Measurements from ENCODE around the gene LCK.
"Not testable (repeated sequence)": the region's sequence is repeated elsewhere in the genome, so short reads cannot be mapped to it uniquely, and the experiment has no call there.

LCK gene

DNA sequence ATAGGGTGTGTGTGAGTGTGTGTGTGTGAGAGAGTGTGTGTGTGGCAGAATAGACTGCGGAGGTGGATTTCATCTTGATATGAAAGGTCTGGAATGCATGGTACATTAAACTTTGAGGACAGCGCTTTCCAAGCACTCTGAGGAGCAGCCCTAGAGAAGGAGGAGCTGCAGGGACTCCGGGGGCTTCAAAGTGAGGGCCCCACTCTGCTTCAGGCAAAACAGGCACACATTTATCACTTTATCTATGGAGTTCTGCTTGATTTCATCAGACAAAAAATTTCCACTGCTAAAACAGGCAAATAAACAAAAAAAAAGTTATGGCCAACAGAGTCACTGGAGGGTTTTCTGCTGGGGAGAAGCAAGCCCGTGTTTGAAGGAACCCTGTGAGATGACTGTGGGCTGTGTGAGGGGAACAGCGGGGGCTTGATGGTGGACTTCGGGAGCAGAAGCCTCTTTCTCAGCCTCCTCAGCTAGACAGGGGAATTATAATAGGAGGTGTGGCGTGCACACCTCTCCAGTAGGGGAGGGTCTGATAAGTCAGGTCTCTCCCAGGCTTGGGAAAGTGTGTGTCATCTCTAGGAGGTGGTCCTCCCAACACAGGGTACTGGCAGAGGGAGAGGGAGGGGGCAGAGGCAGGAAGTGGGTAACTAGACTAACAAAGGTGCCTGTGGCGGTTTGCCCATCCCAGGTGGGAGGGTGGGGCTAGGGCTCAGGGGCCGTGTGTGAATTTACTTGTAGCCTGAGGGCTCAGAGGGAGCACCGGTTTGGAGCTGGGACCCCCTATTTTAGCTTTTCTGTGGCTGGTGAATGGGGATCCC, 22.5 kb downstream of the LCK start:
- DNase-seq: no peak

DNA sequence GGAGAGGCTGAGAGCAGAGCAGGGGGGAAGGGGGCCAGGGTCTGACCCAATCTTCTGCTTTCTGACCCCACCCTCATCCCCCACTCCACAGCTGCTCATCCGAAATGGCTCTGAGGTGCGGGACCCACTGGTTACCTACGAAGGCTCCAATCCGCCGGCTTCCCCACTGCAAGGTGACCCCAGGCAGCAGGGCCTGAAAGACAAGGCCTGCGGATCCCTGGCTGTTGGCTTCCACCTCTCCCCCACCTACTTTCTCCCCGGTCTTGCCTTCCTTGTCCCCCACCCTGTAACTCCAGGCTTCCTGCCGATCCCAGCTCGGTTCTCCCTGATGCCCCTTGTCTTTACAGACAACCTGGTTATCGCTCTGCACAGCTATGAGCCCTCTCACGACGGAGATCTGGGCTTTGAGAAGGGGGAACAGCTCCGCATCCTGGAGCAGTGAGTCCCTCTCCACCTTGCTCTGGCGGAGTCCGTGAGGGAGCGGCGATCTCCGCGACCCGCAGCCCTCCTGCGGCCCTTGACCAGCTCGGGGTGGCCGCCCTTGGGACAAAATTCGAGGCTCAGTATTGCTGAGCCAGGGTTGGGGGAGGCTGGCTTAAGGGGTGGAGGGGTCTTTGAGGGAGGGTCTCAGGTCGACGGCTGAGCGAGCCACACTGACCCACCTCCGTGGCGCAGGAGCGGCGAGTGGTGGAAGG, 23.7 kb downstream of the LCK start:
- no peak for DNase-seq

DNA sequence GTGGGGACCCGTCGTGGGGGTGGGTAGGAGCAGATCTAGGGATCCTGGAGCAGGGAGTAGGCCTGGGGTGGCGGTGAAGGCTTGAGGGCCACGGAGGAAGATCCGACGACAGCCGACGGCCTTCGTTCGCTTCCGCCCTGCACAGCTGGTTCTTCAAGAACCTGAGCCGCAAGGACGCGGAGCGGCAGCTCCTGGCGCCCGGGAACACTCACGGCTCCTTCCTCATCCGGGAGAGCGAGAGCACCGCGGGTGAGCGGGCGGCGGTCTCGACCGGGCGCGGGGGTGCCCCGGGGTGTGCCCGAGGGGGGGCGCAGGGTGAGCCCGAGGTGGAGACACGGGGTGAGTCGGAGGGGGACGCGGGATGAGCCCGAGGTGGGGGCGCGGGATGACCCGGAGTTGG, 24.4 kb downstream of the LCK start:
- no peak for DNase-seq

DNA sequence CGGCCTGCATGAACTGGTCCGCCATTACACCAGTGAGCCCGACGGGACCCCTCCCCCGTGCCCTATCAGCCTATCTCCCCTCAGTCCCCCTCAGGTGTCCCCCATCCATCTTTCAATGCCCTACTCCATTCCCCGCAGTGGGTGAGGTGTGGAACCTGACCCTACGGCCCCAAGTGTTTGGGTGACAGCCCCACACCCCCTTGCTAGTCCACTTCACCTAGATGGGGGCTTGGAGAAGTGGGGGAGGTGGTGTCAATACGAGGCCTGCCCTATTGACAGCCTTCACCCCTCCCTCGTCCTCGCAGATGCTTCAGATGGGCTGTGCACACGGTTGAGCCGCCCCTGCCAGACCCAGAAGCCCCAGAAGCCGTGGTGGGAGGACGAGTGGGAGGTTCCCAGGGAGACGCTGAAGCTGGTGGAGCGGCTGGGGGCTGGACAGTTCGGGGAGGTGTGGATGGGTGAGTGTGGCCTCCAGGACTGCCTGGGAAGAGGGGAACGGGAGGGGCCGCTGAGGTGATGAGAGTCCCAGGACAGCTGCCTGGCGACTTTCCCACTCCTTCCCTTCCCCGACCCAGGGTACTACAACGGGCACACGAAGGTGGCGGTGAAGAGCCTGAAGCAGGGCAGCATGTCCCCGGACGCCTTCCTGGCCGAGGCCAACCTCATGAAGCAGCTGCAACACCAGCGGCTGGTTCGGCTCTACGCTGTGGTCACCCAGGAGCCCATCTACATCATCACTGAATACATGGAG, 25.1 kb downstream of the LCK start:
- no peak for DNase-seq

DNA sequence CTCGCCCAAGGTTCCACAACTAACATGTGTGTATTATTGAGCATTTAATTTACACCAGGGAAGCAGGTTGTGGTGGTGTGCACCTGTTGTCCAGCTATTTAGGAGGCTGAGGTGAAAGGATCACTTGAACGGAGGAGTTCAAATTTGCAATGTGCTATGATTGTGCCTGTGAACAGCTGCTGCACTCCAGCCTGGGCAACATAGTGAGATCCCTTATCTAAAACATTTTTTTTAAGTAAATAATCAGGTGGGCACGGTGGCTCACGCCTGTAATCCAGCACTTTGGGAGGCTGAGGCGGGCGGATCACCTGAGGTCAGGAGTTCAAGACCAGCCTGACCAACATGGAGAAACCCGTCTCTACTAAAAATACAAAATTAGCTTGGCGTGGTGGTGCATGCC, 33.7 kb downstream of the LCK start:
- not testable (repeated sequence) for DNase-seq

DNA sequence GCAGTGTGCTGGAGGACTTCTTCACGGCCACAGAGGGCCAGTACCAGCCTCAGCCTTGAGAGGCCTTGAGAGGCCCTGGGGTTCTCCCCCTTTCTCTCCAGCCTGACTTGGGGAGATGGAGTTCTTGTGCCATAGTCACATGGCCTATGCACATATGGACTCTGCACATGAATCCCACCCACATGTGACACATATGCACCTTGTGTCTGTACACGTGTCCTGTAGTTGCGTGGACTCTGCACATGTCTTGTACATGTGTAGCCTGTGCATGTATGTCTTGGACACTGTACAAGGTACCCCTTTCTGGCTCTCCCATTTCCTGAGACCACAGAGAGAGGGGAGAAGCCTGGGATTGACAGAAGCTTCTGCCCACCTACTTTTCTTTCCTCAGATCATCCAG, 34.6 kb downstream of the LCK start:
- no peak for DNase-seq

DNA sequence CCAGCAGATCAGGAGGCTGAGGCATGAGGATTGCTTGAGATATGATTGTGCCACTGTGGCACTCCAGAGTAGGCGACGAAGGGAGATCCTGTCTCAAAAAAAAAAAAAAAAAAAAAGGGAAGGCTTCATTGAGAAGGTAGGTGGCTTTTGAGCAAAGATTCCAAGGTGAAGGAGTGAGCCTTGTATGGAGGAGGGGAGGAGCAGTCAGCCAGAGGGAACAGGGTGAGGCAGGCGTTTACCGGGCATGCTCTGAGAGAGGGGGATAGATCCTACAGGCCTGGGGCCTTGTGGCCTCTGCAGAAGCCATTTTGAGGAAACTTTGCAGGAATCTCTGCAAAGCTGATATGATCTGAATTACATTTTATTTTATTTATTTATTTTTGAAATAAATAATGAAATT, 35.7 kb downstream of the LCK start:
- DNase-seq: no peak

DNA sequence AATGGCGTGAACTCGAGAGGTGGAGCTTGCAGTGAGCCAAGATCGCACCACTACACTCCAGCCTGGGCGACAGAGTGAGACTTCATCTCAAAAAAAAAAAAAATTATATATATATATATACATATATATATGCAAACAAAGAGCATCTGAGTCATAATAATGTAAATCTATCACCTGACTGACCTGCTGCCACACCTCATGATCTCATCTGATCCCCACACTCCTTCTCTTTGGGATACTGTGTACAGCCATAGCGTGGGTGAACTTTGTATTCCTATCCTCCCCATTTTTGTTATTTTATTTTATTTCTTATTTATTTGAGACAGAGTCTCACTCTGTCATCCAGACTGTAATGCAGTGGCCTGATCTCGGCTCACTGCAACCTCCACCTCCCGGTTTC, 38.2 kb downstream of the LCK start:
- no peak for DNase-seq

DNA sequence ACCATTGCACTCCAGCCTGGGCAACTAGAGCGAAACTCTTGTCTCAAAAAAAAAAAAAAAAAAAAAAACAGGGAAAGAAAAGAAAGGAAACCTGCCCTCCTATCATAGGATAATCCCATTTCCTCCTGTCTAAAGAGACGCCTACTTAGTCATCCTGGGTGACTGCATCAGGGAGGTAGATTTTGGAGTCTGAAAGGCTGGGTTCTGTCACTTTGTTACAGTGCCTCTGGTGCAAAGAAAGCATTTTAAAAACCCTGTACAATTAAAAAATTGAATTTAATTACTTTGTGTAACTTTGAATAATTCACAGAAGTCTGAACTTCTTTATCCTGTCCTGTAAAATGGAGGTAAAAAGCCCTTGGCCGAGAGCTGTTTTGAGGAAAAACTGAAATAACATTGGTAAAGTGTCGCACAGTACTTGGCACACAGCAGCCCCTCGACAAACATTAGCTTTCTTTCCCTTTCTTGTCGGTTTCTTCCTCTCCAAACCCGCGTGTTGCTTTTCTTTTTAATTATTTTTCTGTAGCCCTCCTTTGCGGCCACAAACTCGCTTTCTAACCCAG, 40.2 kb downstream of the LCK start:
- DNase-seq: no peak

DNA sequence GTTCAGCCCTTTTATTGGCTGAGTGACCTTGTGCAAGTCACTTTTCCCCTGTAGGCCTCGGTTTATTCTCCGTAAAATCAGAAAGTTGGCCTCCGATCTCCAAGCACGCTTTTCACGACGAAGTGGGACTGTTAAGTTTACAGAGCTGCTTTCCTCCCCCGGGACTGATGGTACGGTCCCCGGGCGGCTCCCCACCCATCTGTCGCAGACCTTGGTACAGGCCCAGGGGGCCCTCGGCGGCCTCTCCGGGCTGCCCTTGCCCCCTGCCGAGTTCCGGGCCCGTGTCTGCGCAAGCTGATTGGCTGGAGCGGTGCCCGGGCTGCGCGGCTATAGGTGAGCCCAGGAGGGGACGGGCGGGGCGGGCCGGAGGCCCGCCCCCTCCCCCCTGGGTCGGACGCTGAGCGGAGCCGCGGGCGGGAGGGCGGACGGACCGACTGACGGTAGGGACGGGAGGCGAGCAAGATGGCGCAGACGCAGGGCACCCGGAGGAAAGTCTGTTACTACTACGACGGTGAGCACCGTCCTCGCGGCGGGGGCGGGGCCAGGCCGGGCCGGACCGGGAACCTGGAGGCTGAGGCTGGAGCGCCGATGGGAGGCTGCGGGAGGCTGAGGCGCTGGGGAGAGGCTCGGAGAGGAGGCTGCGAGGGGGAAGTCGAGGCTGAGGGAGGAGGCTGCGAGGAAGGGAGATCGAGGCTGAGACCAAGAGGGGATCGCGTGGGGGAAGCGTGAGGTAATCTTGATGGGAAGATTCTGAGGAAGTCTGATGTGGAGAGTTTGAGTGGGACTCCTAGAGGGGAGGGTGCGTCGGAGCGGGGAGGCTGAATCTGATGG, 40.9 kb downstream of the LCK start, which contains the start of gene HDAC1:
TSS of gene HDAC1 (plus strand) at position 376 of the 831 bp plus-strand sequence. CDS start at position 463, 87 bp downstream.
- DNase-seq: peak; percentile 16 to 89 (median 78)

DNA sequence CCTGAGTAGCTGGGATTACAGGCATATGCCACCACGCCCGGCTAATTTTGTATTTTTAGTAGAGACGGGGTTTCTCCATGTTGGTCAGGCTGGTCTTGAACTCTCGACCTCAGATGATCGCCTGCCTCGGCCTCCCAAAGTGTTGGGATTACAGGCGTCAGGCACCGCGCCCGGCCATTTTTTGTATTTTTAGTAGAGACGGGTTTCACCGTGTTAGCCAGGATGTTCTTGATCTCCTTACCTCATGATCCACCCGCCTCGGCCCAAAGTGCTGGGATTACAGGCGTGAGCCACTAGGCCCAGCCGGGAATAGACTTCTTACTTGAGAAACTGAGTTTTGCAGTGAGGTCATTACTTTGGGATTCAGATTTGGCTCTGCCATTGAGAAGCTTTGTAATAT, 47.1 kb downstream of the LCK start:
- DNase-seq: not testable (repeated sequence)

DNA sequence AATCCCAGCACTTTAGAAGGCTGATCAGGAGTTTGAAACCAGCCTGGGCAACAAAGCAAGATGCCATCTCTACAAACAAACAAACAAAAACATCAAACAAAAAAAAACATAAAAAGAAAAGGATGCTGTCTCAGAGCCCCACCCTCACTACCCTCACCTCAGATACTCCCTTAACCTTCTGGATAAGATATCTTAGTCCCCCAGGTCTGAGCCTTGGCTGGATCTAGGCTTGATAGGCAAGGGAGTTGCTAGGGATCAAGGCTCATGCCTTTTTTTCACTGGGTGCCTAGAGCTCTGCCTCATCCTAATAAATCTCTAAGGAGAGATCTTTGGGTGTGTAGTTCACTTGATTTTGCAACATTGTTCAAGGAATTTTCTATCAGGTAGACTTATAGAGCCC, 48.3 kb downstream of the LCK start:
- no peak for DNase-seq

DNA sequence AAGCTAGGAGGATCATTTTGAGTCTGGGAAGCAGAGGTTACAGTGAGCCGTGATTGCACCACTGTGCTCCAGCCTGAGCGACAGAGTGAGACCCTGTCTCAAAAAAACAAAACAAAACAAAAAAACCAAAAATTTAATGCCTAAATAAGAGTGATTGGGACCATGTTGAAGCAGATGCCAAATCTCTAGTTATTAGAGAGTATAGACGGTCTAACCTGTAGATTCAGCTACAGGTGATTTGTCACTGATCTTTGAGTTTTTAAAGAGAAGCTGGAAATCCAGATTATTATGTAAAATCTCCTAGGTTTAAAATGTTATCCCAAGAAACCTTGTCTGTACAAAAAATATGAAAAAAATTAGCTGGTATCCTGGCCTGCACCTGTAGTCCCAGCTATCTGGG, 52.3 kb downstream of the LCK start:
- no peak for DNase-seq

DNA sequence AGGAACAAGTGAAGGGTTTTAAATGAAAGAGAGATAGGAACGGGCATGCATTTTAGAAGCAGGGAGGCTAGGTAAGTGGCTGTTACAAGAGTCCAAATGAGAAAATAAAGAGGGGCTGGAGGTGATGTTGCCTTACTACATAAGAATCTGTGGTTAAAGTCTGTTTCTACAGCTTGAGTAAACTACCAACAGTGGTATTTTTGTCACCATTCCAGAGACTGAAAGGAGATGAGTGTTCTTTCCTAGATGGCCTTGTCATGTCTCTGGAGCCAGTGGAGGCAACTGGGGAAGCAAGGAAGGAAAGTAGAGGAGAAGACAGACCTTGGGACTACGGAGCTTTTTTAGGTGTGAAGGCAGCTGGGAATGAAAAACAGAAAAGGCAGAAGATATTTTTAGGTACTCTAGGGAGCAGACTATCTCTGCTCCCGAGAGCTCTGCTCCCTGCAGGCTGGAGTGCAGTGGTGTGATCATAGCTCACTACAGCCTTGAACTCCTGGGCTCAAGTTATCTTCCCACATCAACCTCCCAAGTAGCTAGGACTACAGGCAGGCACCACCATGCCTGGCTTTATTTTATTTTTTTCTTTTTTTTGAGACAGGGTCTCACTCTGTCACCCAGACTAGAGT, 53.0 kb downstream of the LCK start:
- DNase-seq: no peak

DNA sequence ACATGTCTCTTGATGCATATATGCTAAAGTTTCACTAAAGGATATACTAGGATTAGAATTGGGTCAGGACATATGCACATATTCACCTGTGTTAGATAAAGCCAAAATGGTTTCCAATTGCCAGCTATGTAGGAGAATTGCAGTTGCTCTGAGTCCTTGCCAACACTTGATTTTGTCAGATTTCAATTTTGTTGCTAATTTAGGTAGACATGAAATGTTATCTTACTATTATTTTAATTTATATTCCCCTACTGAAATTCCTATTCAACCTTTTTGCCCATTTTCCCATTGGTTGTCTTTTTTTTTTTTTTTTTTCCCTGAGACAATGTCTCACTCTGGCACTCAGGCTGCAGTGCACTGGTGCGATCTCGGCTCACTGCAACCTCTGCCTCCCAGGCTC, 54.2 kb downstream of the LCK start:
- no peak for DNase-seq

DNA sequence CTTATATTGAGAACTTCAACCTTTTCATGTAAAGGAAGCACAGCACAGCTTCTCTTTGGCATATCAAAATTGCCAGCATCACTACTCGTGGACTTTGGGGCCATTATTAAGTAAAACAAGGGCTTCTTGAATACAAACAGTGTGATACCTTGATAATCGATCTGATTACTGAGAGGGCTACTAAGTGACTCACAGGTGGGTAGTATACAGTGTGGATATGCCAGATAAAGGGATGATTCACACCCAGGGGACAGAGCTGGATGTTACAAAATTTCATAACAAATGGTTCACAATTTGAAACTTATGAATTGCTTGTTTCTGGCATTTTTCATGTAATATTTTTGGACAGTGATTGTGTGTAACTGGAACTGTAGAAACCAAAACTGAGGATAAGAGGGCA, 56.3 kb downstream of the LCK start:
- DNase-seq: no peak

DNA sequence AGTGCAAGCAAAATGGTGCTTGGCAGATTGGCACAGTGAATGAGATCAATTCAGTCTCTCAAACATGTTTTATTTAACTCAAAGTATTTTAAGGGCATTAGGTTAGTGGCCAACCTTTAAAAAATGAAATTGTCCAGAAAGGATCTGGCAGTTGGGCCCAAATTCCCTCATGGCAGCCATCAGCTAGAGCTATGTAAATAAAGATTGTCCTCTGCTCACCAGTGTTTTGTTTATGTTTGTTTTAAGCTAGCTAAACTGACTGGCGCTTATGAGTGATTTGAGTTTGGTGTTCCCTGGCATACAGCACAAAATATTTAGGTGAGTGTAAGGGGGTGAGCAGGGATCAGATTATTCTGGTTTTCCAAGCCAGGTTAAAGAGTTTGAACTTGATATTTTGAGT, 58.9 kb downstream of the LCK start:
- no peak for DNase-seq

DNA sequence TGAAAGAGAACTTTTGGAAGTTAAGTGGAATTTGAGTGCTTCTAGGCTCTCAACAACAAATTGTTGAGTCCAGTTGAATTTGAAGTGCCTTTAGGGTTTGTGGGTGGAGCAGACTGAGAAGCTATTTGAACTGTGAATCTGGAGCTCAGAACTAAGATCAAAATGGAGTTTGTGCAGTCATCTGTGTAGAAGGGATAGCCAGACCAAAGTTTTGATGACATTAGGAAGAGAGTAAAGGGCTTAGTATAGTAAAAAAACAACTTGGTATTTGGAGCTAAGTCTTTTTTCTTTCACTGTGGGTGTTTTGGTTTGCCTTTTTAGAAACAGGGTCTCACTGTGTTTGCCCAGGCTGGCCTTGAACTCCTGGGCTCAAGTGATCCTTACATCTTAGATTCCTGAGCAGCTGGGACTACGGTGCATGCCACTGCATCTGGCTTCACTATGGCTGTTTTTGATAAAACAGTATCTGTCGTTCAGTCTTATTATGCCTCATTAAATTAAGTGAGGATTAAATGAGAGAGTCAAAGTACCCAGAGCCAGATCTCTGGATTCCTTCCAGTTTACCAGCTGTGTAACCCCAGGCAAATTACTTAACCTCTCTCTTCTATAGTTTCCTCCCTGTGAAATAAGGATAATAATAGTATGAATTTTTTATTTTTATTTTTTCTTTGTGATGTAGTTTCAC, 60.8 kb downstream of the LCK start:
- DNase-seq: no peak

DNA sequence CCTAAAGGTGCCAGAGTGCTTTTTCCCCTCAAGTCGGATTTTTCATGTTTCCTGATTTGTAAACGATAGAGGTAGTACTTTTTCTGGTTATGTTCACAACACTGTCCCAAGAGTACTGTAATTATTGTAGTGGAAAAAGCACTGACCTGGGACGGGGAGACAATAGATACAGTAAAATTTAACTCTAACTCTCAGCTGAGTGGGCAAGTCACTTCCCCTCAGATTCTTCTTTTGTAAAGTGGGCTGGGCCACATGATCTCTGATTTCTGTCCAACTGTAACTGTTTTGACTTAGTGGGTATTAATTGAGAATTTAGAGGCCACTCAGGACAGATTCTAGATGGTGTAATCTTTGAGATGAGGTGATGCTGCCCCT, 65.8 kb downstream of the LCK start:
- no peak for DNase-seq
